ENCODE results near the gene MTF2. TPM values are rescaled to one million over a fixed set of nuclear protein-coding genes. Genes with fewer than 3 reads are reported as not detected.

Gene MTF2
- total RNA-seq, 4 donors from 2014 or later: 13.3 to 21.4 (median 17.8) TPM

- Histone ChIP-seq H3K4me1 (no peaks in the 10 kb centered on the region), H3K9me3 (no peaks in the 10 kb centered on the region), H3K36me3 (no peaks in the 10 kb centered on the region), H3K27me3 (no peaks in the 10 kb centered on the region), H3K27ac (no peak overlapping the region), H3K4me3 (no peak overlapping the region)
- 55% methylated on average over 3 of the region's 3 CpGs for WGBS, 2 donors
- TF ChIP-seq EP300 (IDR thresholded peaks at IDR 0.05) (no peak), CTCF (IDR thresholded peaks at IDR 0.05) (no peak), POLR2A (IDR thresholded peaks at IDR 0.05) (no peak)
- no peak for DNase-seq (ENCODE audit: low spot score in 2 of 2)
These were observed 31.5 kb upstream of the MTF2 start for GRCh38 chr1:93047618-93048017.

GRCh38 chr1:93051961-93052360 is 27.1 kb upstream of the MTF2 start:
- 92 to 100% methylated on average over 1 of the region's 1 CpG for WGBS, 2 donors
- TF ChIP-seq POLR2A (IDR thresholded peaks at IDR 0.05) (no peak), CTCF (IDR thresholded peaks at IDR 0.05) (no peak), EP300 (IDR thresholded peaks at IDR 0.05) (no peak)

GRCh38 chr1:93056214-93056613 is 22.9 kb upstream of the MTF2 start:
- no peak overlapping the region for H3K4me3 ChIP-seq
- no peaks in the 10 kb centered on the region for H3K4me1 ChIP-seq
- no peak overlapping the region for H3K27ac ChIP-seq
- TF ChIP-seq CTCF (IDR thresholded peaks at IDR 0.05) (no peak), POLR2A (IDR thresholded peaks at IDR 0.05) (no peak), EP300 (IDR thresholded peaks at IDR 0.05) (no peak)
- WGBS, 2 donors: 28 to 36% methylated on average over 4 of the region's 4 CpGs
- H3K9me3 ChIP-seq: no peaks in the 10 kb centered on the region
- DNase-seq (ENCODE audit: low spot score in 2 of 2): no peak
- no peaks in the 10 kb centered on the region for H3K36me3 ChIP-seq
- H3K27me3 ChIP-seq: no peaks in the 10 kb centered on the region

More at GRCh38 chr1:93051961-93052360, 27.1 kb upstream of the MTF2 start:
- Histone ChIP-seq H3K36me3 (no peaks in the 10 kb centered on the region), H3K4me3 (no peak overlapping the region), H3K9me3 (no peaks in the 10 kb centered on the region), H3K27me3 (no peaks in the 10 kb centered on the region), H3K4me1 (no peaks in the 10 kb centered on the region), H3K27ac (no peak overlapping the region)
- DNase-seq (ENCODE audit: low spot score in 2 of 2): no peak

GRCh38 chr1:93056649-93057048 is 22.4 kb upstream of the MTF2 start:
- Histone ChIP-seq H3K27me3 (no peaks in the 10 kb centered on the region), H3K36me3 (no peaks in the 10 kb centered on the region), H3K4me3 (no peak overlapping the region), H3K9me3 (no peaks in the 10 kb centered on the region), H3K27ac (no peak overlapping the region), H3K4me1 (no peaks in the 10 kb centered on the region)
- no peak for TF ChIP-seq POLR2A (IDR thresholded peaks at IDR 0.05)
- TF ChIP-seq EP300 (IDR thresholded peaks at IDR 0.05): no peak
- no peak for TF ChIP-seq CTCF (IDR thresholded peaks at IDR 0.05)
- DNase-seq (ENCODE audit: low spot score in 2 of 2): no peak
- WGBS, 2 donors: 87 to 88% methylated on average over 2 of the region's 2 CpGs

GRCh38 chr1:93061895-93062792 is 16.9 kb upstream of the MTF2 start:
- no peak for TF ChIP-seq EP300 (IDR thresholded peaks at IDR 0.05)
- TF ChIP-seq POLR2A (IDR thresholded peaks at IDR 0.05): no peak
- peak in 3 of 5 experiments; percentile 15 to 33 (median 15) for TF ChIP-seq CTCF (IDR thresholded peaks at IDR 0.05)
- Histone ChIP-seq H3K4me3 (no peak overlapping the region), H3K4me1 (no peaks in the 10 kb centered on the region), H3K36me3 (no peaks in the 10 kb centered on the region), H3K27ac (no peak overlapping the region), H3K27me3 (no peaks in the 10 kb centered on the region), H3K9me3 (no peaks in the 10 kb centered on the region)
- 55 to 56% methylated on average over 3 of the region's 3 CpGs for WGBS, 2 donors
- no peak for DNase-seq (ENCODE audit: low spot score in 2 of 2)

Measured in tibial nerve (tissue), 4 donors.